Spleen (tissue), 11 donors: ENCODE measurements around the gene PARD3B. TPM values are rescaled to one million over a fixed set of nuclear protein-coding genes. Genes with fewer than 3 reads are reported as not detected.

ENCODE experiments used
- DNase-seq: peaks from one replicate; pipeline ENCODE4 v3.0.0-alpha.2; 2020
- H3K27ac ChIP-seq, 8 donors: fragments of 200-600 bp; sonication (generic) in 7 of 8; 1 replicate in 4 of 8; 2 replicates in 4 of 8; pipeline versions ENCODE4 v1.5.0 to v1.8.0; 2016 to 2021; ENCODE audit warnings: inconsistent platforms in 4 of 8, mild to moderate bottlenecking in 4 of 8, moderate library complexity in 1 of 8
- H3K27me3 ChIP-seq, 7 donors: fragments of 200-600 bp; sonication (generic) in 6 of 7; replicated peaks in 1 of 7; 1 replicate in 4 of 7; 2 replicates in 3 of 7; pipeline versions ENCODE4 v1.5.0 to v1.8.0; 2016 to 2021; ENCODE audit warnings: inconsistent platforms in 3 of 7, mild to moderate bottlenecking in 1 of 7
- H3K36me3 ChIP-seq, 6 donors: fragments of 200-600 bp; sonication (generic) in 5 of 6; 1 replicate in 4 of 6; 2 replicates in 2 of 6; pipeline versions ENCODE4 v1.5.0 to v1.8.0; 2016 to 2021; ENCODE audit warnings: inconsistent platforms in 2 of 6
- H3K4me1 ChIP-seq, 6 donors: fragments of 200-600 bp; sonication (generic) in 5 of 6; 1 replicate in 3 of 6; 2 replicates in 3 of 6; pipeline versions ENCODE4 v1.5.0 to v1.8.0; 2016 to 2021; ENCODE audit warnings: inconsistent platforms in 3 of 6
- H3K4me3 ChIP-seq, 8 donors: fragments of 200-600 bp; sonication (generic) in 7 of 8; 1 replicate in 4 of 8; 2 replicates in 4 of 8; pipeline versions ENCODE4 v1.5.0 to v1.8.0; 2016 to 2021; ENCODE audit warnings: inconsistent platforms in 4 of 8, mild to moderate bottlenecking in 4 of 8, moderate library complexity in 2 of 8
- H3K9me3 ChIP-seq, 8 donors: fragments of 200-600 bp; sonication (generic) in 7 of 8; 1 replicate in 4 of 8; 2 replicates in 4 of 8; pipeline versions ENCODE4 v1.5.0 to v1.8.0; 2016 to 2021; ENCODE audit warnings: inconsistent platforms in 4 of 8
- CTCF ChIP-seq, 11 experiments: fragments of 200-600 bp in 7 of 11; fragments of 450-650 bp in 4 of 11; sonication (generic) in 4 of 11; IDR thresholded peaks in 8 of 11; conservative IDR thresholded peaks in 3 of 11; 1 replicate in 7 of 11; 2 replicates in 4 of 11; pipeline versions ENCODE4 v1.4.0 to v1.8.0; 2016 to 2021; ENCODE audit warnings: antibody characterized with exemption in 11 of 11, inconsistent platforms in 4 of 11, mild to moderate bottlenecking in 1 of 11
- POLR2A ChIP-seq, 3 donors: fragments of 450-650 bp; IDR thresholded peaks; one replicate each; pipeline ENCODE4 v1.5.1; 2017; ENCODE audit warnings: antibody characterized with exemption in 3 of 3, mild to moderate bottlenecking in 1 of 3
- POLR2AphosphoS5 ChIP-seq, 3 donors: sonication (generic); formaldehyde crosslinking; IDR thresholded peaks; one replicate each; pipeline ENCODE4 v1.5.1; 2017; ENCODE audit warnings: antibody characterized with exemption in 3 of 3
- WGBS, 5 donors: extraction: QIAGEN DNeasy Blood & Tissue Kit in 3 of 5; methylation state at CpG; one replicate each; pipeline versions ENCODE4 v1.1.5 to v1.1.7; 2013 to 2018; 5-methylcytosine and 5-hydroxymethylcytosine counted together
- intact Hi-C: fragments of 100-400 bp; cut with DNase I; formaldehyde crosslinking; loops from one replicate; pipeline ENCODE4 v1.15.0; 2023; ENCODE audit warnings: low total_unique reads
- polyA plus RNA-seq, 3 donors: library from polyadenylated mRNA; stranded (reverse); fragments of 200-250 nt; gene quantifications; one replicate each; pipeline ENCODE4 v1.2.1, GENCODE V29; 2013
- total RNA-seq, 7 donors: library from RNA; depleted of rRNA in 3 of 7; stranded (reverse); fragments of >200 nt in 3 of 7; fragmentation: NEBNext Ultra II Directional in 4 of 7; extraction: Animal tissue kit (Norgen Biotek cat#: 25700) in 4 of 7; gene quantifications; one replicate each; pipeline versions ENCODE4 v1.1.0 to v1.2.1, GENCODE V29; 2016 to 2021
- donor health status: healthy with polysubstance abuse.
- donor health status: DM: no; HTN: no; CAD: no; lungs with moderate emphysema.
- donor health status: DM: no; HTN: no; CAD: no.
- donor health status: Bipolar disorder and iron deficiency.
- donor health status: healthy.
- donor health status: DM: no; HTN: no; CAD: no.
- donor health status: DM: yes; HTN: yes; CAD: no.

The PARD3B gene
- total and polyA plus RNA-seq, 10 donors: 0.85 to 27.8 (median 14.7) TPM

GRCh38 chr2:205438241-205438640 is 893.0 kb downstream of the PARD3B start:
- Histone ChIP-seq H3K4me3 (no peak overlapping the region), H3K27ac (no peak overlapping the region), H3K4me1 (no peaks in the 10 kb centered on the region), H3K9me3 (peaks cover 0 to 12% (median 2%) of the 10 kb centered on the region in 8 donors), H3K27me3 (no peaks in the 10 kb centered on the region), H3K36me3 (no peaks in the 10 kb centered on the region)
- WGBS, 5 donors: 54 to 77% (median 63%) methylated on average over 2 of the region's 2 CpGs
- intact Hi-C loops: no loop called here
- no peak for DNase-seq
- TF ChIP-seq POLR2A (IDR thresholded peaks at IDR 0.05) (no peak), POLR2AphosphoS5 (IDR thresholded peaks at IDR 0.05) (no peak), CTCF (IDR thresholded peaks at IDR 0.05 in 8 of 11, conservative IDR thresholded peaks at IDR 0.05 in 3 of 11) (no peak)

GRCh38 chr2:205439621-205440020 is 894.3 kb downstream of the PARD3B start:
- WGBS, 5 donors: 86 to 96% (median 90%) methylated on average over 2 of the region's 2 CpGs
- H3K4me1 ChIP-seq: no peaks in the 10 kb centered on the region
- no peaks in the 10 kb centered on the region for H3K27me3 ChIP-seq
- peaks cover 0 to 13% (median 2%) of the 10 kb centered on the region in 8 donors for H3K9me3 ChIP-seq
- no peak overlapping the region for H3K27ac ChIP-seq
- H3K36me3 ChIP-seq: no peaks in the 10 kb centered on the region
- H3K4me3 ChIP-seq: no peak overlapping the region
- intact Hi-C loops: no loop called here
- TF ChIP-seq POLR2A (IDR thresholded peaks at IDR 0.05) (no peak), CTCF (IDR thresholded peaks at IDR 0.05 in 8 of 11, conservative IDR thresholded peaks at IDR 0.05 in 3 of 11) (no peak), POLR2AphosphoS5 (IDR thresholded peaks at IDR 0.05) (no peak)
- no peak for DNase-seq

- no peak overlapping the region for H3K4me3 ChIP-seq
- DNase-seq: no peak
- peaks cover 0 to 10% (median 0%) of the 10 kb centered on the region in 8 donors for H3K9me3 ChIP-seq
- H3K27ac ChIP-seq: no peak overlapping the region
- intact Hi-C loops: no loop called here
- no peaks in the 10 kb centered on the region for H3K27me3 ChIP-seq
- no peaks in the 10 kb centered on the region for H3K36me3 ChIP-seq
- no peak for TF ChIP-seq POLR2AphosphoS5 (IDR thresholded peaks at IDR 0.05)
- TF ChIP-seq POLR2A (IDR thresholded peaks at IDR 0.05): no peak
- no peak for TF ChIP-seq CTCF (IDR thresholded peaks at IDR 0.05 in 8 of 11, conservative IDR thresholded peaks at IDR 0.05 in 3 of 11)
- H3K4me1 ChIP-seq: no peaks in the 10 kb centered on the region
Measured at GRCh38 chr2:205441524-205441923, 896.2 kb downstream of the PARD3B start.

GRCh38 chr2:205448189-205448588 is 902.9 kb downstream of the PARD3B start:
- no peaks in the 10 kb centered on the region for H3K4me1 ChIP-seq
- DNase-seq: no peak
- H3K36me3 ChIP-seq: no peaks in the 10 kb centered on the region
- peaks cover 0 to 5% (median 0%) of the 10 kb centered on the region in 8 donors for H3K9me3 ChIP-seq
- H3K4me3 ChIP-seq: no peak overlapping the region
- TF ChIP-seq POLR2A (IDR thresholded peaks at IDR 0.05): no peak
- TF ChIP-seq POLR2AphosphoS5 (IDR thresholded peaks at IDR 0.05): no peak
- no peak for TF ChIP-seq CTCF (IDR thresholded peaks at IDR 0.05 in 8 of 11, conservative IDR thresholded peaks at IDR 0.05 in 3 of 11)
- no peak overlapping the region for H3K27ac ChIP-seq
- intact Hi-C loops: no loop called here
- no peaks in the 10 kb centered on the region for H3K27me3 ChIP-seq
